ENCODE data around the gene FAM83E. TPM values are rescaled to one million over a fixed set of nuclear protein-coding genes. Genes with fewer than 3 reads are reported as not detected.
A peak's percentile ranks its signal among the peaks of the same experiment; 100 is the strongest.

Gene FAM83E
- total RNA-seq, 1 donor from 2014 or later, result not detected

GRCh38 chr19:48635966-48636858, 21.3 kb upstream of the FAM83E start:
- intact Hi-C loops (cut with DNase I), result loop anchor here (1.0 to 10.0 kb wide), 6 partner anchors 17 to 1219 kb away; partner anchors contain the start of genes CYTH2, DKKL1, PRMT1 and PTOV1

GRCh38 chr19:48635263-48635965, 20.5 kb upstream of the FAM83E start:
- no peaks in the 10 kb centered on the region for H3K9me3 ChIP-seq
- H3K27ac ChIP-seq, result peak overlapping the region; percentile 94 to 99
- H3K4me3 ChIP-seq, result peak overlapping the region; percentile 66 to 89
- H3K4me1 ChIP-seq, result peaks cover 24 to 49% of the 10 kb centered on the region in 2 donors
- peak in 1 of 2 donors; percentile 83 for DNase-seq (ENCODE audit: low spot score in 2 of 2)
- no peak for TF ChIP-seq CTCF (IDR thresholded peaks at IDR 0.05)
- H3K27me3 ChIP-seq, result no peaks in the 10 kb centered on the region
- H3K36me3 ChIP-seq, result peaks cover 0 to 5% of the 10 kb centered on the region in 2 donors
- intact Hi-C loops (cut with DNase I), result loop anchor here (1.0 to 10.0 kb wide), 5 partner anchors 16 to 1219 kb away; partner anchors contain the start of genes DKKL1, PRMT1, PTOV1 and RPL18

More at GRCh38 chr19:48635966-48636858, 21.3 kb upstream of the FAM83E start:
- peak in 1 of 2 donors; percentile 71 for DNase-seq (ENCODE audit: low spot score in 2 of 2)
- TF ChIP-seq CTCF (IDR thresholded peaks at IDR 0.05), result peak in 1 of 3 experiments; percentile 8
- no peaks in the 10 kb centered on the region for H3K27me3 ChIP-seq
- H3K27ac ChIP-seq, result peak overlapping the region; percentile 94 to 99
- H3K36me3 ChIP-seq, result peaks cover 0 to 5% of the 10 kb centered on the region in 2 donors
- H3K4me1 ChIP-seq, result peaks cover 19 to 41% of the 10 kb centered on the region in 2 donors
- peak overlapping the region; percentile 66 to 89 for H3K4me3 ChIP-seq
- H3K9me3 ChIP-seq, result no peaks in the 10 kb centered on the region

- Histone ChIP-seq H3K27me3 (no peaks in the 10 kb centered on the region), H3K9me3 (no peaks in the 10 kb centered on the region), H3K36me3 (peaks cover 0 to 5% of the 10 kb centered on the region in 2 donors), H3K27ac (peak overlapping the region; percentile 94 to 99), H3K4me1 (peaks cover 24 to 56% of the 10 kb centered on the region in 2 donors), H3K4me3 (peak overlapping the region; percentile 66 to 89)
- TF ChIP-seq CTCF (IDR thresholded peaks at IDR 0.05), result no peak
- DNase-seq (ENCODE audit: low spot score in 2 of 2), result peak; percentile 90 to 97
- intact Hi-C loops (cut with DNase I), result loop anchor here (1.0 to 10.0 kb wide), 6 partner anchors 10 to 1220 kb away; partner anchors contain the start of genes DKKL1, PRMT1, PTOV1 and RPL18
Measured at GRCh38 chr19:48634424-48635262, 19.8 kb upstream of the FAM83E start.

GRCh38 chr19:48634036-48634342, 19.1 kb upstream of the FAM83E start:
- no peak for DNase-seq (ENCODE audit: low spot score in 2 of 2)
- no peaks in the 10 kb centered on the region for H3K9me3 ChIP-seq
- peaks cover 24 to 56% of the 10 kb centered on the region in 2 donors for H3K4me1 ChIP-seq
- H3K27me3 ChIP-seq, result no peaks in the 10 kb centered on the region
- H3K4me3 ChIP-seq, result peak overlapping the region; percentile 14 to 34
- no peak for TF ChIP-seq CTCF (IDR thresholded peaks at IDR 0.05)
- intact Hi-C loops (cut with DNase I), result loop anchor here (1.0 to 10.0 kb wide), 3 partner anchors 10 to 1221 kb away; partner anchors contain the start of genes PRMT1 and PTOV1
- peak overlapping the region; percentile 94 to 99 for H3K27ac ChIP-seq
- H3K36me3 ChIP-seq, result peaks cover 0 to 5% of the 10 kb centered on the region in 2 donors

Data from ascending aorta (tissue), 2 donors.